SK-N-SH treated with all-trans-retinoic acid at 6 μM for 48 hours (cell line): ENCODE measurements around the gene SAMD3.

Experiments used
- ATAC-seq: fragments of 200-7000 bp; cut with Tn5 transposase; 3 replicates; pipeline ENCODE4 v1.9.1; 2020; ENCODE audit warnings: mild to moderate bottlenecking, moderate library complexity
- ARNTL ChIP-seq: fragments of 450-650 bp; formaldehyde crosslinking; IDR thresholded peaks from 2 replicates; pipeline ENCODE4 v1.5.0; 2020; ENCODE audit warnings: low read depth, mild to moderate bottlenecking, moderate library complexity, borderline replicate concordance
- BACH2 ChIP-seq: fragments of 250-450 bp; sonication (Bioruptor Pico); IDR thresholded peaks from 2 replicates; pipeline ENCODE4 v1.9.0; 2021; ENCODE audit warnings: mild to moderate bottlenecking, borderline replicate concordance
- CSDC2 ChIP-seq: fragments of 250-450 bp; sonication (Bioruptor Pico); IDR thresholded peaks from 2 replicates; pipeline ENCODE4 v1.5.0; 2020; ENCODE audit warnings: mild to moderate bottlenecking, moderate library complexity
- ESRRG ChIP-seq: fragments of 250-450 bp; sonication (Bioruptor Pico); IDR thresholded peaks from 2 replicates; pipeline ENCODE4 v1.6.1; 2021; ENCODE audit warnings: mild to moderate bottlenecking
- ISL1 ChIP-seq: fragments of 250-450 bp; sonication (Bioruptor Pico); IDR thresholded peaks from 2 replicates; pipeline ENCODE4 v2.1.2; 2022; ENCODE audit warnings: mild to moderate bottlenecking, moderate library complexity
- PPARA ChIP-seq: fragments of 250-450 bp; sonication (Bioruptor Pico); IDR thresholded peaks from 2 replicates; pipeline ENCODE4 v1.5.0; 2020; ENCODE audit warnings: mild to moderate bottlenecking, borderline replicate concordance
- SNAI2 ChIP-seq: fragments of 250-450 bp; sonication (Bioruptor Pico); IDR thresholded peaks from 2 replicates; pipeline ENCODE4 v1.5.0; 2020; ENCODE audit warnings: mild to moderate bottlenecking, moderate library complexity
- TCF4 ChIP-seq: fragments of 250-450 bp; sonication (Bioruptor Pico); IDR thresholded peaks from 2 replicates; pipeline ENCODE4 v1.8.0; 2021; ENCODE audit warnings: mild to moderate bottlenecking, moderate library complexity, borderline replicate concordance
- TOX ChIP-seq: fragments of 250-450 bp; sonication (Bioruptor Pico); IDR thresholded peaks from 2 replicates; pipeline ENCODE4 v1.8.0; 2021; ENCODE audit warnings: mild to moderate bottlenecking, moderate library complexity, borderline replicate concordance
- ZC3H10 ChIP-seq: fragments of 250-450 bp; sonication (Bioruptor Pico); IDR thresholded peaks from 2 replicates; pipeline ENCODE4 v1.5.1; 2021; ENCODE audit warnings: mild to moderate bottlenecking, moderate library complexity
- ZFP30 ChIP-seq: fragments of 450-650 bp; formaldehyde crosslinking; IDR thresholded peaks from 2 replicates; pipeline ENCODE4 v1.5.0; 2022; ENCODE audit warnings: mild to moderate bottlenecking, moderate library complexity
- ZNF565 ChIP-seq: fragments of 450-650 bp; formaldehyde crosslinking; conservative IDR thresholded peaks from 2 replicates; pipeline ENCODE4 v1.5.0; 2020; ENCODE audit warnings: low read depth, mild to moderate bottlenecking, moderate library complexity
- ZNF70 ChIP-seq: fragments of 450-650 bp; formaldehyde crosslinking; IDR thresholded peaks from 2 replicates; pipeline ENCODE4 v1.5.0; 2020; ENCODE audit warnings: mild to moderate bottlenecking, moderate library complexity
- ZNF8 ChIP-seq: fragments of 450-650 bp; formaldehyde crosslinking; IDR thresholded peaks from 2 replicates; pipeline ENCODE4 v1.5.0; 2020; ENCODE audit warnings: mild to moderate bottlenecking, moderate library complexity
- TF ChIP-seq, protein P1 (sequence below): fragments of 250-450 bp; sonication (Bioruptor Pico); IDR thresholded peaks from 2 replicates; pipeline ENCODE4 v1.5.1; 2021; ENCODE audit warnings: mild to moderate bottlenecking, moderate library complexity
- TF ChIP-seq, protein P2 (sequence below): fragments of 250-450 bp; sonication (Bioruptor Pico); IDR thresholded peaks from 2 replicates; pipeline ENCODE4 v1.5.1; 2020; ENCODE audit warnings: low read depth, mild to moderate bottlenecking, moderate library complexity
- TF ChIP-seq, protein P3 (sequence below): fragments of 250-450 bp; sonication (Bioruptor Pico); IDR thresholded peaks from 2 replicates; pipeline ENCODE4 v1.8.0; 2020; ENCODE audit warnings: mild to moderate bottlenecking, moderate library complexity, borderline replicate concordance
- TF ChIP-seq, protein P4 (sequence below): fragments of 250-450 bp; sonication (Bioruptor Pico); IDR thresholded peaks from 2 replicates; pipeline ENCODE4 v1.5.0; 2020; ENCODE audit warnings: mild to moderate bottlenecking, moderate library complexity
- TF ChIP-seq, protein P5 (sequence below): fragments of 250-450 bp; sonication (Bioruptor Pico); IDR thresholded peaks from 2 replicates; pipeline ENCODE4 v1.8.0; 2021; ENCODE audit warnings: low read depth, mild to moderate bottlenecking, moderate library complexity, borderline replicate concordance

The SAMD3 gene

DNA sequence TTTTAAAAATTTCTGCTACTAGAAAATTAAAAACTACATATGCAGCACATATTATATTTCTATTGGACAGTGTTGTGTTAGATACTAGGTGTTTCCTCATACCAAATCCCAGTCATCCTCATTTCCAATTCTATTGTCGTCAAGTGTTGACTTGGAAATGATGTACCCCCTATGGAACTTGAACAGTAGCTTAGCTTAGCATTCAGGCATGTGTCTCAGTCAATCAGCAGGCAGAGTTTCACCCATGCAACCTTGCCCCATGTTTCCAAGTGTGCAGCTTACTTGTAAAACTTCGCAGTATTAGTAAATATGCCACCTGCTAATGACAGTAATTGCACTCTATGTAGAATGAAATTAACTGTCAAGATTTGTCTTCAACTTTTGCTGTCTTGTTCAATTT is 59.5 kb downstream of the SAMD3 start (continued):
- TF ChIP-seq, protein P1, sequence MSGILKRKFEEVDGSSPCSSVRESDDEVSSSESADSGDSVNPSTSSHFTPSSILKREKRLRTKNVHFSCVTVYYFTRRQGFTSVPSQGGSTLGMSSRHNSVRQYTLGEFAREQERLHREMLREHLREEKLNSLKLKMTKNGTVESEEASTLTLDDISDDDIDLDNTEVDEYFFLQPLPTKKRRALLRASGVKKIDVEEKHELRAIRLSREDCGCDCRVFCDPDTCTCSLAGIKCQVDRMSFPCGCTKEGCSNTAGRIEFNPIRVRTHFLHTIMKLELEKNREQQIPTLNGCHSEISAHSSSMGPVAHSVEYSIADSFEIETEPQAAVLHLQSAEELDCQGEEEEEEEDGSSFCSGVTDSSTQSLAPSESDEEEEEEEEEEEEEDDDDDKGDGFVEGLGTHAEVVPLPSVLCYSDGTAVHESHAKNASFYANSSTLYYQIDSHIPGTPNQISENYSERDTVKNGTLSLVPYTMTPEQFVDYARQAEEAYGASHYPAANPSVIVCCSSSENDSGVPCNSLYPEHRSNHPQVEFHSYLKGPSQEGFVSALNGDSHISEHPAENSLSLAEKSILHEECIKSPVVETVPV: no peak
- TF ChIP-seq ISL1 (CRISPR knock-in tag): no peak

DNA sequence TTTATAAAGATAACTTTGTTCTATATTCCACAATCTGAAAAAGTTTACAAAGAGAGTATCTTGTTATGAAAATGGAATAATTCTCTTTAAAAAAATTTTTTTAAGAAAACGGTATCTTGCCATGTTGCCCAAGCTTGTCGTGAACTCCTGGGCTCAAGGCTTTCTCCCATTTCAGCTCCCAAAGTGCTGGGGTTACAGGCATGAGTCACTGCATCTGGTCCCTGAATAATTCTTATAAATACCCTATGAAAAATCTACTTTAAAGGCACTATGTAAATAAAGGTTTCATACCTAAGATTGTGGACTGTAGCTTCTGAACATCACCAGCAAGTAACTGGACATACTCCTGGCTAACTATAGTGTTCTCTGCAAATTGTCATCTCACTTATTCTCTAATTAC is 60.3 kb downstream of the SAMD3 start:
- TF ChIP-seq ZNF565 (CRISPR knock-in tag) (no peak), ESRRG (CRISPR knock-in tag) (no peak), ARNTL (CRISPR knock-in tag) (no peak), ZFP30 (CRISPR knock-in tag) (no peak), TOX (CRISPR knock-in tag) (no peak), PPARA (CRISPR knock-in tag) (no peak), CSDC2 (CRISPR knock-in tag) (no peak), ZC3H10 (CRISPR knock-in tag) (no peak), ZNF70 (CRISPR knock-in tag) (no peak), ZNF8 (CRISPR knock-in tag) (no peak), SNAI2 (CRISPR knock-in tag) (no peak), TCF4 (CRISPR knock-in tag) (no peak), ISL1 (CRISPR knock-in tag) (no peak)
- TF ChIP-seq, protein P2, sequence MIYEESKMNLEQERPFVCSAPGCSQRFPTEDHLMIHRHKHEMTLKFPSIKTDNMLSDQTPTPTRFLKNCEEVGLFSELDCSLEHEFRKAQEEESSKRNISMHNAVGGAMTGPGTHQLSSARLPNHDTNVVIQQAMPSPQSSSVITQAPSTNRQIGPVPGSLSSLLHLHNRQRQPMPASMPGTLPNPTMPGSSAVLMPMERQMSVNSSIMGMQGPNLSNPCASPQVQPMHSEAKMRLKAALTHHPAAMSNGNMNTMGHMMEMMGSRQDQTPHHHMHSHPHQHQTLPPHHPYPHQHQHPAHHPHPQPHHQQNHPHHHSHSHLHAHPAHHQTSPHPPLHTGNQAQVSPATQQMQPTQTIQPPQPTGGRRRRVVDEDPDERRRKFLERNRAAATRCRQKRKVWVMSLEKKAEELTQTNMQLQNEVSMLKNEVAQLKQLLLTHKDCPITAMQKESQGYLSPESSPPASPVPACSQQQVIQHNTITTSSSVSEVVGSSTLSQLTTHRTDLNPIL (CRISPR knock-in tag): no peak
- TF ChIP-seq, protein P3, sequence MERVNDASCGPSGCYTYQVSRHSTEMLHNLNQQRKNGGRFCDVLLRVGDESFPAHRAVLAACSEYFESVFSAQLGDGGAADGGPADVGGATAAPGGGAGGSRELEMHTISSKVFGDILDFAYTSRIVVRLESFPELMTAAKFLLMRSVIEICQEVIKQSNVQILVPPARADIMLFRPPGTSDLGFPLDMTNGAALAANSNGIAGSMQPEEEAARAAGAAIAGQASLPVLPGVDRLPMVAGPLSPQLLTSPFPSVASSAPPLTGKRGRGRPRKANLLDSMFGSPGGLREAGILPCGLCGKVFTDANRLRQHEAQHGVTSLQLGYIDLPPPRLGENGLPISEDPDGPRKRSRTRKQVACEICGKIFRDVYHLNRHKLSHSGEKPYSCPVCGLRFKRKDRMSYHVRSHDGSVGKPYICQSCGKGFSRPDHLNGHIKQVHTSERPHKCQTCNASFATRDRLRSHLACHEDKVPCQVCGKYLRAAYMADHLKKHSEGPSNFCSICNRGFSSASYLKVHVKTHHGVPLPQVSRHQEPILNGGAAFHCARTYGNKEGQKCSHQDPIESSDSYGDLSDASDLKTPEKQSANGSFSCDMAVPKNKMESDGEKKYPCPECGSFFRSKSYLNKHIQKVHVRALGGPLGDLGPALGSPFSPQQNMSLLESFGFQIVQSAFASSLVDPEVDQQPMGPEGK (CRISPR knock-in tag): no peak
- TF ChIP-seq, protein P4, sequence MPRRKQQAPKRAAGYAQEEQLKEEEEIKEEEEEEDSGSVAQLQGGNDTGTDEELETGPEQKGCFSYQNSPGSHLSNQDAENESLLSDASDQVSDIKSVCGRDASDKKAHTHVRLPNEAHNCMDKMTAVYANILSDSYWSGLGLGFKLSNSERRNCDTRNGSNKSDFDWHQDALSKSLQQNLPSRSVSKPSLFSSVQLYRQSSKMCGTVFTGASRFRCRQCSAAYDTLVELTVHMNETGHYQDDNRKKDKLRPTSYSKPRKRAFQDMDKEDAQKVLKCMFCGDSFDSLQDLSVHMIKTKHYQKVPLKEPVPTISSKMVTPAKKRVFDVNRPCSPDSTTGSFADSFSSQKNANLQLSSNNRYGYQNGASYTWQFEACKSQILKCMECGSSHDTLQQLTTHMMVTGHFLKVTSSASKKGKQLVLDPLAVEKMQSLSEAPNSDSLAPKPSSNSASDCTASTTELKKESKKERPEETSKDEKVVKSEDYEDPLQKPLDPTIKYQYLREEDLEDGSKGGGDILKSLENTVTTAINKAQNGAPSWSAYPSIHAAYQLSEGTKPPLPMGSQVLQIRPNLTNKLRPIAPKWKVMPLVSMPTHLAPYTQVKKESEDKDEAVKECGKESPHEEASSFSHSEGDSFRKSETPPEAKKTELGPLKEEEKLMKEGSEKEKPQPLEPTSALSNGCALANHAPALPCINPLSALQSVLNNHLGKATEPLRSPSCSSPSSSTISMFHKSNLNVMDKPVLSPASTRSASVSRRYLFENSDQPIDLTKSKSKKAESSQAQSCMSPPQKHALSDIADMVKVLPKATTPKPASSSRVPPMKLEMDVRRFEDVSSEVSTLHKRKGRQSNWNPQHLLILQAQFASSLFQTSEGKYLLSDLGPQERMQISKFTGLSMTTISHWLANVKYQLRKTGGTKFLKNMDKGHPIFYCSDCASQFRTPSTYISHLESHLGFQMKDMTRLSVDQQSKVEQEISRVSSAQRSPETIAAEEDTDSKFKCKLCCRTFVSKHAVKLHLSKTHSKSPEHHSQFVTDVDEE: no peak
- TF ChIP-seq, protein P5, sequence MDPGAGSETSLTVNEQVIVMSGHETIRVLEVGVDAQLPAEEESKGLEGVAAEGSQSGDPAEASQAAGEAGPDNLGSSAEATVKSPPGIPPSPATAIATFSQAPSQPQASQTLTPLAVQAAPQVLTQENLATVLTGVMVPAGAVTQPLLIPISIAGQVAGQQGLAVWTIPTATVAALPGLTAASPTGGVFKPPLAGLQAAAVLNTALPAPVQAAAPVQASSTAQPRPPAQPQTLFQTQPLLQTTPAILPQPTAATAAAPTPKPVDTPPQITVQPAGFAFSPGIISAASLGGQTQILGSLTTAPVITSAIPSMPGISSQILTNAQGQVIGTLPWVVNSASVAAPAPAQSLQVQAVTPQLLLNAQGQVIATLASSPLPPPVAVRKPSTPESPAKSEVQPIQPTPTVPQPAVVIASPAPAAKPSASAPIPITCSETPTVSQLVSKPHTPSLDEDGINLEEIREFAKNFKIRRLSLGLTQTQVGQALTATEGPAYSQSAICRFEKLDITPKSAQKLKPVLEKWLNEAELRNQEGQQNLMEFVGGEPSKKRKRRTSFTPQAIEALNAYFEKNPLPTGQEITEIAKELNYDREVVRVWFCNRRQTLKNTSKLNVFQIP (CRISPR knock-in tag): no peak
- TF ChIP-seq, protein P1: no peak
- TF ChIP-seq, all 23 proteins: peak for 0

DNA sequence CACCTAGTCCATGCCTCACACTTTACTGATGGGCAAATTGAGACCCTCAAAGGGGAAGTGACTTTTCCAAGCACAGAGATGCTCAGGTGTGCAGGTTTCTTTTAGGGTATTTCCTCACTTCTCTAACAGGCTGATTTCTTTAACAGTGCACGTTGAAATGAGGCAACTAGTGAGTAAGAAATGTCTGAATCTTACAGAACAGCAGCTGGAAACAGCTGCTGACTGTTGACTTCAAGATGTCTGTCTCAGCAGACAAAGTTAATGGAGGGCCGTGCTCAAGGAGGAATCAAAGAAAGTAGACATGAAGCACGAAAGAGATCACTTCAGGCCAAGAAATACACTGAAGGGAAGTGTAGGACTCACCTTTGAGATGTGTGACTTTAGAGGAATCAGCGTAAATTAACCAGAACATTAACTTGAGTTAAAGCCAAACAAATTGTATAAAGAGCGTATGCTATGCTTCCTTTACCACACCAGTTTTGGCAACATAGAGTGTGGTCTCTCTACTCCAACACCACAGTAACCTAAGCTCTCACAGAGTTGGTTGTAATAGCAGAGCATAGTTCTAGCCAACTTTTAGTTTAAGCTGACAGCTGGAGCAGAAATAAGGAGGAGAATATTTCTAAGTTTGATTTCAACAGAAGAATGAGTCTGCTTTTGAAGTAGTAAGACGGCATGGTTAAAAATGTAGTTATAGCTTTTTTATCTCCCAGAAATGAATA is 60.9 kb downstream of the SAMD3 start:
- no peak for ATAC-seq
- TF ChIP-seq BACH2 (CRISPR knock-in tag): no peak
- TF ChIP-seq, protein P3 (CRISPR knock-in tag): no peak
- TF ChIP-seq ISL1 (CRISPR knock-in tag): no peak
- no peak for TF ChIP-seq SNAI2 (CRISPR knock-in tag)
- TF ChIP-seq ZNF70 (CRISPR knock-in tag): no peak
- no peak for TF ChIP-seq ZNF8 (CRISPR knock-in tag)
- no peak for TF ChIP-seq ZC3H10 (CRISPR knock-in tag)
- no peak for TF ChIP-seq TCF4 (CRISPR knock-in tag)
- TF ChIP-seq ZFP30 (CRISPR knock-in tag): no peak

More for the DNA sequence above, 60.3 kb downstream of the SAMD3 start:
- no peak for ATAC-seq
